ENCODE results near the gene RPA3. TPM values are rescaled to one million over a fixed set of nuclear protein-coding genes. Genes with fewer than 3 reads are reported as not detected.
A peak's percentile ranks its signal among the peaks of the same experiment; 100 is the strongest.
"Not testable (repeated sequence)": the region's sequence is repeated elsewhere in the genome, so short reads cannot be mapped to it uniquely, and the experiment has no call there.

The RPA3 gene
- total RNA-seq, 1 donor from 2014 or later, result 28.5 TPM

DNA sequence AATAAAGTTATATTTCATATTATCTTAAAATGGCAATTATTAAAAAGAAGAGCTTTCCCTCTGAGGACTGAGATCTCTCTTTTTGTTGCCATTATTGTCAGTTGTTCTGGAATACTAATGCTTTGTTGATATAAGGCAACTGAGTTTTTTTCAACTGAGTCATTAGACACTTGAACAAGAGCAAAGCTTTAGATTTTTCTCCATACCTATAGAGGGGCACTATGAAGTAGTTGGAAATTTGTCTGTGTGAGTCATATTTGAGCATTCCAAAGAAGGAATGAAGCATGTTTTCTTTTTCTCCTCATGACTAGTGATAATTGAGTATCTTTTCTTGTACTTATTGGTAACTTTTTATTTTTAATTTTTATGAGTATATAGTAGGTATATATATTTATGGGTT lies 24.5 kb downstream of the RPA3 start:
- no peak for ATAC-seq

DNA sequence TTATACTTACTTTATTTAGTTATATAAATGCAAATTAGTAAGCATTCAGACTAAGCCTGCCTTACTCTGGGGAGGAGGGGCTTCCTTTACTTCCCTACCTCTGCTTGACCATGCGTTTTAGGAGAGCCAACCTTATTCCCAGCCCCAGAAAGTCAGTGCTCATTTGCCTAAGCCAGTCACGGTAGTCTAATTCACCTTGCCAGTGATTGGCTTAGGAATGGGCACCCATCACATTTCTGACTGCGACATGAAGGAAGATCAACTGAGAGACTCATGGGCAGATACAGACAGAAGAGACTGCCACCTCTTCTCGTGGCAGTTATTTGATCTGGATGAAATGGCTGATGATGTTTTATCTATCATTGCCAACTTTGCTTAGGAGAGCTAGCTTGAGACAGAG lies 29.5 kb downstream of the RPA3 start:
- ATAC-seq, result no peak

DNA sequence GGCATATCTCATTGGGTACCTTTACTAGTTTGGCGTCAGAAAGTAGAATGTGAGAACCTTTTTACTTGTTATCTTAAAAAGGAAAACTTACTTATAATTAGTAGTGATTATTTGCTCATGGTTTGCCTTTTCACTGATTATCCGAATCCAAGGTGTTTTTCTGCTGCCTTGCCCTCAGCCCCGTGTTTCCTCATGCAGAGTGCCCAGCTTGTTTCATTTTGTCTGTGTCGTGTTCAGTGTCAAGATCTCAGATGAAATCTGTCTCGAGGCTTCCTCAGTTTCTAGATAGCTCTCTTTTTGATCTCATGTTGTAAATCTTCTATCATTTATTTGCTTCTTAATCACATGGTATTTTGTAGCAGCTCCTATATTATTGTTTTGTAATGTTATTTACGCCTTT lies 30.1 kb downstream of the RPA3 start:
- ATAC-seq, result no peak

DNA sequence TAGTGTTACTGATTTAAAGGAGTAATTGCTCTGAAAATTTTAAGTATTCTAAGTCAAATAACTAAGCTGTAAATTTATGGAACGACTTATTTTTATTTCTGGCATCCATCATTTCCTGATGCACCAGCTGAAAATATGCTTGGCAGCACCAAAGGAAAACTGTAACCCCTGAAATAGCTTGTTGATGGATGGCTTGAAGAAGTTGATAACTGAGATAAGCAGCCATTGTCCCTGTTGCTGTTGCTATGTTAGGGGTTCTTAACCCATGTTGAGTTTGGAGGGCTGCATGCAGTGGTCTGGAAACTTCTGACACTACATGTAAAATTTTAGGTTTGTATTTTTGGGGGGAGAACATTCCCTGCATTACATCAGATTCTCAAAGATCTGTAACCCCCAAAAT lies 30.6 kb downstream of the RPA3 start:
- no peak for ATAC-seq

DNA sequence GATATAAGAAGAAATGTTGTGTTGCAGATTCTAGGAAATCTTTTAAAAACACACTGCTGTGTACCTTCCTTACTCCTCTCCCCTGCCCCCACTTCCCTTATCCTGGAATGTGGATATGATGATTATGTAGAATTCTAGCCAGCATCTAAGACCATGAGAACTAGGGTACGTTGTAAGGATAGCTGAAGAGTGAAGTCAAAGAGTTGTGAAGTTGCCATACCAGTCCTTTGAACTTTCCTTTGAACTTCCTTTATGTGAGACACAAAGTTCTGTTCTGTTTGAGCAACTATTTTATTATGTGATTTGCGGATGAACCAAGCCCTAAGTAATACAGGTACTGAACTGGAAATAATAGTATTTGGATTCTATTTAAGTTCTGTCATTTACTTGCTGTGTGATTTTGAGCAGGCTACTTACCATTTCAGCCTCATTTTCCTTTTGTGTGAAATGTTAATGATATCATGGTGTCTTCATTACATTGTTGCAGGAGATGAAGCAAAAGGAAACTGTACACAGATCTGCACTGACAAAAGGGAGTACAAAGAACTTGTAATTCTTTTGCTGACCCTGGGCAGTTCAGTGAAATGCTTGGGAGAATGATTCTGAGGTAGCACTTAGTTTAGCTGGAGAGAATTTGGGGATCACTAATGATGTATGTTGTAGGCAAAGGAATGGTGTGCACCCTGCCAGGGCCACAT lies 31.4 kb downstream of the RPA3 start:
- ATAC-seq, result no peak

DNA sequence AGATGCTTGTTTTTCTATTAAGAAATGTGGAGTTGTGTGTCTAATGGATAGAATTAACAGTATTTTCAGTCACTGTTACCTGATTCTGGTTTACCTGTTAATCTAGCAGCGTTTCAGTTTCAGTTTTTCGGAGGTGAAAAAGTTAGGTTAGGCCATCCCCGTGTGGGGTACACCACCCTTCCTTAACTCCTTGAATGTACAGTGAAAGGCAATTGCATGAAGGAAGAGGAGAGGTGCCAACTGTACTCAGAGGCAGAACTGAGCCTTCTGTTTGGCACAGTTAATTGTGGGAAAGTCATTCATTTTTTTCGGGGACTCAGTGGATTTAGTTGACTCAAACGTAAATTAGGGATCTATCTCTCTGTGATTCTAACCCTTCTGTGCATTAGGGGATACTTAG lies 35.5 kb downstream of the RPA3 start:
- ATAC-seq, result no peak

DNA sequence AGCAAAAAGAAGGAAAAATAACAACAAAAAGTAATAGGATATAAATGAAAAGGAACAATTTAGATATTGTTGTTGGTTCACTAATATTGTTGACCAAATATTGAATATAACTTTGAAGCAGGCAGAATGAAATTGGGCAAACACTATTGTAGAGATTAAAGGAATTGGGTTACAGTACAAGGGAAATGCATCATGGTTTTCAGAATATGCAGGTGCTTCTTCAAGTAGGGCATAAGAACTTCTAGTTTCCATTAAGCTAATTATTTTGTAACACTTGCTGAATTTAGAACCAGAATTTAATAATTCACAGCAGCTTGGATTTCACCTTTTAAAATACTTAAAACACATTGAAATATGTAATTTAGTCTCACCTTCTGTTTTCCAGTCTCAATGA lies 36.5 kb downstream of the RPA3 start:
- ATAC-seq, result no peak

DNA sequence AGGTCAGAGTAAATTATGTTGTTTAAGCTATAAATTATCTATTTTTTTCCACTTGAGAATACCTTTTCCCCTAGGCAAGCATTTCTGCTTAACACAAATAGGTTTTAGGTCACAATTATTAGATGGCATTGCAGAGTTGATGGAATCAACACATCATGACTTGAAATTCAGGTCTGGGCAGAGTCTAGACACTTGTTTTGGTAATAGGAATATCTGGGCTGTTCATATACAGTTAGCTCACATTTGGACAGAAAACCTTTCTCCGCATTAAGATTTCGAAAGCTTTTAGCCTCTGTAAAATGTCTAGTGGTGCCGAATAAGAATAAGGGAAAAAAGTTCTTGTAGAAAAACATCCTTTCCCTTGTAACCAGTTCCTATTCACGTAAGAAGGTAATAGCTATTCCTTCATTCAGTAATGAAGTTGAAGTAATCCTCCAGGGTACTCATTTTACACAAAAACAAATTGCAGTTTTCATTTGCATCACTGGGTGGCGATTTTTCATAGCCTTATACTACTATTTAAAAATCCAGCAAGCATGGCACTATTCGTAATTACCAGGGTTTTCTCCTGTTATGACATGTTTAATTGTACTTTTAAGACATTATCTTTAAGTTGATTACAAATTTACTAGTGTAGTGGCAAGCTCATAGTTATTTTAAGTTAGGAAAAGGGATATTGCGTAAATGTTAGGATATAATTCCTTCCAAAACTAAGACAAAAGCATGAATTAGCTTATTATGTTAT lies 37.0 kb downstream of the RPA3 start:
- ATAC-seq, result peak; percentile 74

DNA sequence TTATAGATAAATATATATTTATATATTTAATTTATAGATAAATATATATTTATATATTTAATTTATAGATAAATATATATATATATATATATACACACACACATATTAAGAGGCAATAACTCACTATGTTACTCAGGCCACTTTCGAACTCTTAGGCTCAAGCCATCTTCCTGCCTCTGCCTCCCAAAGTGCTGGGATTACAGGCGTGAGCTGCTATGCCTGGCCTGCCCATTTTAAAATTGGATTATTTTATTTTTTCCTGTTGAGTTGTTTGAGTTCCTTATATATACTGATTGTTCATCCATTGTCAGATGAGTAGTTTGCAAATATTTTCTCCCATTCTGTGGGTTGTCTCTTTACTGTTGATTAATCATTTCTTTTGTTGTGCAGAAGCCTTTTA lies 38.8 kb downstream of the RPA3 start:
- not testable (repeated sequence) for ATAC-seq

DNA sequence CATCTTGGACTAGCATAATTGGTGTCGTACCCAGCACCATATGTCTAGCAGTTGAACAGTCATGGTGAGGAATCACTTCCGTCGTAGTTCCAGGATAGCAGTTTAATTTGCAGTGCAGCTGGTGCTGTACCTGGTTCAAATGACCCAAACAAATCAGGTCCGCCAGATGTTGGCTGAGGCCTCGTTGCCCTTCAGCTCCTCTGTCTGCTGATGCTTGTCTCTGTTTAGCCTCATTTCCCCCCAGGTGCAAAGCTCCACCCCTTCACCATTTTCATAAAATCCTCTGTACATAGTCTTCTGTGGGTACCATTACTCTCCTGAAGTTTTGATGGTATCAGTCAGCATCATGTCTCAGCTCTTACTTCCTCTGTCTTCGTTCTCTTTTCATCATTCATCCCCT lies 42.7 kb downstream of the RPA3 start:
- no peak for ATAC-seq

DNA sequence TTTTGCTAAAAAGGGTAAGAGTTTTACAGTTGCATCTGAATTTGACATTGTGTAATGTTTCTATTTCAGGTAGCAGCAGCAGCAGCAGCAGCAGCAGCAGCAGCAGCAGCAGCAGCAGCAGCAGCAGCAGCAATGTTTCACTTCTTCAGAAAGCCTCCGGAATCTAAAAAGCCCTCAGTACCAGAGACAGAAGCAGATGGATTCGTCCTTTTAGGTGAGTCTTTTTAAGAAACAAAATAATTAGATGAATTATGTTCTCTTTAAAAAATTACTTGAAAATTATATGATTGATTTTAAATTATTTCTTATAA lies 45.2 kb downstream of the RPA3 start:
- no peak for ATAC-seq

DNA sequence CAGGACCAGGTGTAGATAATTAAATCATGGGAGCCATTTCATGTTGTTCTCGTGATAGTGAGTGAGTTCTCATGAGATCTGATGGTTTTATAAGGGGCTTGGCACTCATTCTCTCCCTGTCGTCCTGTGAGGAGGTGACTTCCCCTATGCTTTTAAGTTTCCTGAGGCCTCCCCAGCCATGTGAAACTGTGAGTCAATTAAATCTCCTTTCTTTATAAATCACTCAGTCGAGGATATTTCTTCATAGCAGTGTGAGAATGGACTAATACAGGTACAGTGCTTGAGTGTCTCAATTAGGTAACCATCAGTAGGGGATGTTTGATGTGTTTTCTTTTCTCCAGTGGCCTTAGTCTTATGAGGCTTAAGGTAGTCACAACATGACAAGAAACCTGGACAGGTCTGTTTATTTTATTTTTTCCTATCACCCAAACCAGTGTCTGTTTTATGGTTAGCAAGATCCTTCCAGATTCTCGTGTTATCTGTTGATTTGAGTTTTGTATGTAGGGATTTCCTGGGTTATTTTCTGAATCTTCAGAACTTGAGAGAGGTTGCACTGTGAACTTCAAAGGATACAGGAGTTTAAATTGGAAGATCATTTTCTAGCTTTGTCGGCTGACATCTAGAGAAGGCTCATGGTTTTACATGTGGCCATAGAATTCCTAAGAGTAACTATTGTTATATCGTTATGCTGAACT lies 45.7 kb downstream of the RPA3 start:
- ATAC-seq, result no peak

DNA sequence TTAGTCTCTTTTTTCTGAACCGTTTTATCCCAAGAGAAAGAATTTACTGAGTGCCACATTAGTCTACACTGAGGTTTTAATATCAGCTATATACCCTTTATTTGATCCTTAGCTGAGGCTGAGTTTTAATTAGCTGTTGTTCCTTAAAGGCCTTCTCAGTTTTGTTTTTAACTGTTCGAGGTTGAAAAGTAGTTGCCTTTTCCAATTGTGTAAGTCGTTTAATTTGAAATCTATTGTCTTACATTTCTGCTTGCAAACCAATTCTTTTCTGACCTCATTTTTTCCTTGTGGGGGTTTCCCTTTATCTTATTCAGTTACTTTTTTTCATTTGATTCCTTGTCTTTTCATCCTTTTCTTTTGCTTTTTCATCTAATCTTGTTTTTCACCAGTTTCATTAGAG lies 47.0 kb downstream of the RPA3 start:
- ATAC-seq, result no peak

DNA sequence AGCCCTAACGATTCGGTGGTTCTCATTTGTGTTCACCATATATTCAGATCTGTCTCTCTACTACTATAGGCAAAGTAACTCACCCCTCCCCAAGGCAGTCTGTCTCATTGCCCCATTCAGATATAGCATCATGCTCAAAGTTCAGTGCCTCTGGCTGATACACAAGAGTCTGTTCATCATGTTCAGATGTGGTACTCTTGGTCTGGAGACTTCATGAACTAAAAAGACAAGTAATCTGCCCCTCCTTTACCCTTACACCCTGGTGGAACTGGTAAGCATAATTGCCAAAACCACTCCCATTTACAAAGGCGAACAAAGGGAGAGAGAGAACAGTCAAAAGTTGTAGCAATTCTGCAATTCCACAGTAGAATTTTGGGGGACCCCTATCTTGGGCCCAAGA lies 47.9 kb downstream of the RPA3 start:
- no peak for ATAC-seq

DNA sequence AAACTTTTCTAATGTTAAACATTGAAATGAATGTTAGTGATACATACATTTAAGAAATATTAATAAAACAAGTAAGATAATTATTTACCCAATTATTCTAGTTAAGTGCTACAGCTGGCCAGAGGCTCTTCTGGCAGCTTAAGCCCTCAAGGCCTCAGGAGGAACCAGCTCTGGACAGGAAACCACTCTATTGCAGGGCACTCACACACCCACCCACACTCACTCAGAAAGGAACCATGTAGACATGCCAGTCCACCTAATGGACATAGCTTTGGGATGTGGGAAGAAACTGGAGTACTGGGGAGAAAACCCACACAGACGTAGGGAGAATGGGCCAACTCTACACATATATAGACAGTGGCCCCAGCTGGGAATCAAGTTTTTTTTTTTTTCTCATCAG lies 49.7 kb downstream of the RPA3 start:
- no peak for ATAC-seq

DNA sequence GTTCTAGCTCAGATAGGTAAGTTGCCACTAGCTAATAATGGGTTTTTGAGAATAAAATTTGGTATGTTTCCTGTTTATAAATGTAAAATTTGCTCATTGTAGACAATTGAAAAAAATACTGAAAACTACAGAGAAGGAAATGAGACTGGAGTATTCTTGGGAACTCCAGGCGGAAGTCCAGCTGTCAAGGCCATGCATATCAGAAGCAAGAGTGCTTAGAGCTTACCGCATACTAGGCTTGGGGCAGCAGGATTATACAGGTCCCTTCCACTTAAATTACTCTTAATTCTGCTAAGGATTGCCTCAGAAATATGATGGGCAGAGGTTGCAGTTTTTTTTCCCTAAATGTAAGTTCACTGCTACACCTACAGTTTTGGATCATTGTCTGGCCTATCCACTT lies 51.2 kb downstream of the RPA3 start:
- ATAC-seq, result no peak

DNA sequence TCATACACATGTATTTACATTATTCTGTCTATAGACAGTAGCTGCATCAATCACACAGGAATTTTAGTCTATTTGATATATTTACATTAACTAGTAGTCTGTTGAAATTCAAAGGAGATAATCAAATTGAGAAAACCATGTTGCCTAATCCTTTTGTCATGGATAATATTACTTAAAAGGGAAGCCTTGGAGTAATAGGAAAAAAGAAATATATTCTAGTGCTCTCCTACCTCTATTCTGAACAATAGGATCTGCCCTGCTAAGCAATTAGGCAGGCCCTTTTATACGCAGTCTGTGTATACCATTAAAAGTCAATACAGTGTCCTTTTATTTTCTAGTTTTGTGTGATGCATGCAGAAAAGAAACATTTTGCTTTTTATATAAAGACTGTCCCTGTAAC lies 53.4 kb downstream of the RPA3 start:
- no peak for ATAC-seq

DNA sequence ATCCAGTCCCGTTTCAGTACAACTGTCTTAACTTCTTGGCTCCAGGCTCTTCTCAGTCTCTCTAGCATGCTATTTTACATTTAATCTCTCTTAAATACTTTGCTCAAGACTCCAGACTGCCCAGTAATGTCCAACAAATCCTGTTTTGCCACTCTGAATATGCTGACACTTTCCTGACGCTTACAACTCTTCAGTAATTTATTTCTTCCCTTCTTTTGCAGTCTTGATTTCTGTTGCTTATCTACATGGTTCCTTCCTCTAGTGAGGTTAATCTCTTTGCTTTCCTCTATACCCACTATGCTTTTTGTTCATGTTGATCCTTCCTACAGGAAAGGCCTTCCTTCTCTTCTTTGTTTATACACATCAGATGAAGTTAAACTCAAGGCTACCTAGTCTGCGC lies 54.1 kb downstream of the RPA3 start:
- no peak for ATAC-seq

DNA sequence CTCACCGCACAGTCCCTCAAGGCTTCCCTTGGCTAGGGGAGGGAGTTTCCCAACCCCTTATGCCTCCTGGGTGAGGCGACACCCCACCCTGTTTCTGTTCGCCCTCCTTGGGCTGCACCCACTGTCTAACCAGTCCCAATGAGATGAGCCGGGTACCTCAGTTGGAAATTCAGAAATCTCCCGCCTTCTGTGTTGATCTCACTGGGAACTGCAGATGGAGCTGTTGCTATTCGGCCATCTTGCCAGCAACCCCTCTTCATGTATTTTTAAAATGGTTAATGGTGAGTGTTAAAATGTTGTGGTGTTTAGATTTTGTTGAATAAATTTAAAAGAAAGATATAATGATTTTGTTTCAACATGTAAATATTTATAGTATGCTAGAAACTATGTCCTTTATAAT lies 55.9 kb downstream of the RPA3 start:
- ATAC-seq, result no peak

DNA sequence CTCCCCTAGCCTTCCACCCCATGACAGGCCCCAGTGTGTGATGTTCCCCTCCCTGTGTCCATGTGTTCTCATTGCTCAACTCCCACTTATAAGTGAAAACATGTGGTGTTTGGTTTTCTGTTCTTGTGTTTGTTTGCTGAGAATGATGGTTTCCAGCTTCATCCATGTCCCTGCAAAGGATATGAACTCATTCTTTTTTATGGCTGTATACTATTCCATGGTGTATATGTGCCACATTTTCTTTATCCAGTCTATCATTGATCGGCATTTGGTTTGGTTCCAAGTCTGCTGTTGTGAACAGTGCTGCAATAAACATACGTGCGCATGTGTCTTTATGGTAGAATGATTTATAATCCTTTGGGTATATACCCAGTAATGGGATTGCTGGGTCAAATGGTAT lies 61.9 kb downstream of the RPA3 start:
- not testable (repeated sequence) for ATAC-seq

DNA sequence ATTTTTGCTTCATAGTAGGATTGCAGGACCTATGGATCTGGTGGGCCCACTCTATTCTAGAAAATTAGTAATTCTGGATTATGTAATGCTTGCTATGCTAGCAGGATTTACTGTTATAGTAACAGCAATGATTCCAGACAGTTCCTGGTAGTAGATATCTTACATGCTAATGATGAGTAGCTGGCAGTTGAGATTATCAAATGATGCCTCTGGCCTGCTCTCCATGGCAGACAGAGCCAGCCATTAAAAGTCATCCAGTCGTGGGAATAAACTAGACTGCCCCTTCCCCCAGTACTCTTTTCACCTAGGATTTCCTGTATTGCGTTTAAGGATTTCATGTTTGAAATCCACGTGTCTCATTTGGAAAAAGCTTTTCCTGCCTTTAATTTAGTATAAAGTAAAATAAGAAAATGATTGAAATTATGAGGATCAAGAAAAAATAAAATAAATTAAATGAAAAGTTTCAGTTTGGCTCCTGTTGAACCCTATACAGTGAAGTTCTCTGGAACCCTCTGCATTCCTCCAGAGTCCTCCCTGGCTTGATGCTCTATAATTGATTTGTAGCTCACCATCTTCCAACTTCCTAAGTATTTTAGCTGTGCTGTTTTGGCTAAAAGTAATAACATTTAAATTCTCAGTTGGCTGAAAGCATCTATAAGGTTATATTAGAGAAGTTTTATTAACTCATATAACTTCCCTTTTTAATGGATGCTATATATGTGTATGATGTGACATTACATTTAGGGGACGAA lies 63.3 kb downstream of the RPA3 start:
- ATAC-seq, result no peak

DNA sequence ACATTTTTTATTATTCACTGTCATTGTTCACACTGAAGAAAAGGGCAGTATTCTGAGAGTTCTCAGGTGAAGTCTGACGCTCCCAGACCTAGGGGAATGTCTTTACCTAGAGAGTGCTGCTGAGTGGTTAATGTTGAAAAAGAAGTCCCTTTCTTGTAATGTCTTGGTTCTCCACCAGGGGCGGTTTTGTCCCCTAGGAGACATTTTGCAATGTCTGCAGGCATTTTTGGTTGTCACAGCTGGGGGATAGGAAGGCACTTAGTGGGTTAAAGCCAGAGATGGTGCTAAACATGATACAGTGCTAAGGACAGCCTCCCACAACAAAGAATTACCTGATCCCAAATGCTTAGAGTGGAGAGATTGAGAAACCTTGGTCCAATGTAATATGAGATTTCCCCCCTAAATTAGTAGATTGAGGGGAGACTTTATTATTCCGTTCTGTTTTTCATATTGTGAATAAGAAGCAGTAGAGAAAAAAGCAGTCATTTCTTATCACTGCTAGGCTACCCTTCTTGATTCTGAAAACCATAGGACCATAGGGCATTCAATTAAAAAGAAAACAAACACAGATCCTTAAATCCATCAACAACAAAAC lies 64.7 kb downstream of the RPA3 start:
- no peak for ATAC-seq

Data from esophagus mucosa (tissue), 1 donor.